ENCODE results near the gene GOLGA6L10. TPM values are rescaled to one million over a fixed set of nuclear protein-coding genes. Genes with fewer than 3 reads are reported as not detected.
"Not testable (repeated sequence)": the region's sequence is repeated elsewhere in the genome, so short reads cannot be mapped to it uniquely, and the experiment has no call there.

Gene GOLGA6L10
- total RNA-seq, 1 experiment from 2014 or later: 1.1 TPM

GRCh38 chr15:82335006-82335405 lies 14.3 kb downstream of the GOLGA6L10 start:
- H3K4me2 ChIP-seq (ENCODE audit: low read length); H3F3A ChIP-seq (ENCODE audit: low read length, unreplicated experiment); H3K36me3 ChIP-seq (ENCODE audit: low read depth, low read length); H3K9me2 ChIP-seq (replicated peaks; ENCODE audit: low read length); POLR2A ChIA-PET (ENCODE audit: unreplicated experiment); H2AFZ ChIP-seq (ENCODE audit: low read length); BruUV-seq (replicated peaks); H3K79me2 ChIP-seq (ENCODE audit: low read length); H4K20me1 ChIP-seq (ENCODE audit: low read length); DNase-seq; H3K9me3 ChIP-seq (ENCODE audit: low read length); ATAC-seq; H3K27ac ChIP-seq (ENCODE audit: low read length); H3K9ac ChIP-seq (ENCODE audit: low read length); H3K27me3 ChIP-seq (ENCODE audit: low read length); CTCF ChIA-PET; H3K4me1 ChIP-seq (ENCODE audit: insufficient read depth, low read length); H3K4me3 ChIP-seq (ENCODE audit: low read length); intact Hi-C loops (cut with micrococcal nuclease): not testable (repeated sequence)

DNA sequence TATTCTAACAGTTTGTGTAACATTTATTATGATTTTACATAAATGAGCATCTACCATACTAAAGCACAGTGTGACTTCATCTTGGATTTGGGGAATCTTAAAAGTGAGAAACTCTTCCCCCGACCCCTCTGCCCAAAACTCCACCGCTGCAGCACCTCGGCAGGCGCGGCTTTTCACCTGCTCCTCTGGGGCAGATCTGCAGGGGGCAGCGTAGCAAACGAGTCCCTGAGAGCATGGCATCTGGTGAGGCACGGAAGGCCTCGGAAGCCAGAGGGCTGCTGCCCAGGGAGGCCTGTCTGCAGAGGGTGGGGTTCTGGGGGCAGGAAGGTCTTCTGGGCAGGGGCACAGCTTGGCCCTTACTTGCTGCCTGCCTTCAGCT lies 14.7 kb downstream of the GOLGA6L10 start:
- H3K27ac ChIP-seq (ENCODE audit: low read length); ATAC-seq; intact Hi-C loops (cut with micrococcal nuclease); H3K9me3 ChIP-seq (ENCODE audit: low read length); DNase-seq; H3K4me3 ChIP-seq (ENCODE audit: low read length); H3K36me3 ChIP-seq (ENCODE audit: low read depth, low read length); H3K9ac ChIP-seq (ENCODE audit: low read length); H4K20me1 ChIP-seq (ENCODE audit: low read length); H3K9me2 ChIP-seq (replicated peaks; ENCODE audit: low read length); H3K4me1 ChIP-seq (ENCODE audit: insufficient read depth, low read length); H3K4me2 ChIP-seq (ENCODE audit: low read length); CTCF ChIA-PET; H3K79me2 ChIP-seq (ENCODE audit: low read length); H3F3A ChIP-seq (ENCODE audit: low read length, unreplicated experiment); H2AFZ ChIP-seq (ENCODE audit: low read length); BruUV-seq (replicated peaks); H3K27me3 ChIP-seq (ENCODE audit: low read length); POLR2A ChIA-PET (ENCODE audit: unreplicated experiment): not testable (repeated sequence)

GRCh38 chr15:82333603-82334553 lies 15.4 kb downstream of the GOLGA6L10 start:
- H3K9ac ChIP-seq (ENCODE audit: low read length); CTCF ChIA-PET; H3K4me1 ChIP-seq (ENCODE audit: insufficient read depth, low read length); ATAC-seq; DNase-seq; H3K9me2 ChIP-seq (replicated peaks; ENCODE audit: low read length); intact Hi-C loops (cut with micrococcal nuclease); H3K4me3 ChIP-seq (ENCODE audit: low read length); H3K4me2 ChIP-seq (ENCODE audit: low read length); H3K27me3 ChIP-seq (ENCODE audit: low read length); H3F3A ChIP-seq (ENCODE audit: low read length, unreplicated experiment); BruUV-seq (replicated peaks); H3K79me2 ChIP-seq (ENCODE audit: low read length); POLR2A ChIA-PET (ENCODE audit: unreplicated experiment); H3K9me3 ChIP-seq (ENCODE audit: low read length); H3K27ac ChIP-seq (ENCODE audit: low read length); H3K36me3 ChIP-seq (ENCODE audit: low read depth, low read length); H2AFZ ChIP-seq (ENCODE audit: low read length); H4K20me1 ChIP-seq (ENCODE audit: low read length): not testable (repeated sequence)

DNA sequence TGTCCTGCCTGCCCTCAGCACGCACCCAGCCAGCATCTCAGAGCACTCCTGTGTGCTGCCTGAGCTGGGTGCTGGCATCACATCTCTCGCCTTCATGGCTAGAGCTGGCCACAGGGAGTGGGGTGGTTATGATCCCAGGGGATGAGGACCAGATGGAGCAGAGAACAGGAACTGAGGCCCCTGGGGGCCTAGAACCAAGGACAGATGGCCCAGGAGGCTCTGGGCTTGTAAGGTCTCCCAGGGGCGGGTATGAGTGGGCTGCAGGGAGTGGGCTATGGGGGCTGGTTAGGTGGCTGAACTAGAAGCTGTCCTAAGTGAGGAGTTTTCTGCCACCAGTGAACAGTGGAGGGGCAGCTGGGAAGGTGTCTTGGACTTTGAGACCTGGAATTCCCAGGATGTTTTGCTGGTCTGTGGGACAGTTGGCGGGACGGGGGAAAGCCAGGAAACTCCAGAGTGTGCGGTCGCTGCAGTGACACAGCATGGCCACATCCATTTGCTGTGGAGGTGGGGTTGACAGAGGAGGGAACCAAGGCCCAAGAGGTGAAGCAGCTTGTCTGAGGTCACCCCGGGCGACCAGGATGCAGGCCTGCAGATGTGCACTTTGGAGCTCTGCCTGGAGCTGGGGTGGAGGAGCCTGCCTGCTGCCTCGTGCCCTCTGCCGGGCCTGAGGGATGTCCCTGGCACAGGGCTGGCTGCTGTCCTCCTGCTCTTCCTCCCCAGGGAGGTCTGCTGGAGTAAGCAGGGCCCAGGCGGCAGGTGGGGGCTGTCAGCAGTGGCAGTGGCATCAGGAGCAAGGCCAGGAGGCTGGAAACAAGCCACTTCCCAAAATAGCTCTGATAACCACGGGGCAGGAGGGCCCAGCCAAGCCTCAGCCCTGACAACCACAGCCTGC lies 16.3 kb downstream of the GOLGA6L10 start:
- H3K4me1 ChIP-seq (ENCODE audit: insufficient read depth, low read length); H3K9me3 ChIP-seq (ENCODE audit: low read length); H2AFZ ChIP-seq (ENCODE audit: low read length); H3K9ac ChIP-seq (ENCODE audit: low read length); H3F3A ChIP-seq (ENCODE audit: low read length, unreplicated experiment); CTCF ChIA-PET; DNase-seq; H3K4me2 ChIP-seq (ENCODE audit: low read length); intact Hi-C loops (cut with micrococcal nuclease); H4K20me1 ChIP-seq (ENCODE audit: low read length); H3K27me3 ChIP-seq (ENCODE audit: low read length); H3K4me3 ChIP-seq (ENCODE audit: low read length); ATAC-seq; H3K79me2 ChIP-seq (ENCODE audit: low read length); H3K9me2 ChIP-seq (replicated peaks; ENCODE audit: low read length); H3K36me3 ChIP-seq (ENCODE audit: low read depth, low read length); POLR2A ChIA-PET (ENCODE audit: unreplicated experiment); H3K27ac ChIP-seq (ENCODE audit: low read length); BruUV-seq (replicated peaks): not testable (repeated sequence)

GRCh38 chr15:82331576-82332304 lies 17.5 kb downstream of the GOLGA6L10 start:
- DNase-seq; H3K4me1 ChIP-seq (ENCODE audit: insufficient read depth, low read length); H3K36me3 ChIP-seq (ENCODE audit: low read depth, low read length); H3K79me2 ChIP-seq (ENCODE audit: low read length); H3K27me3 ChIP-seq (ENCODE audit: low read length); POLR2A ChIA-PET (ENCODE audit: unreplicated experiment); BruUV-seq (replicated peaks); ATAC-seq; H3K9me3 ChIP-seq (ENCODE audit: low read length); H3K4me3 ChIP-seq (ENCODE audit: low read length); intact Hi-C loops (cut with micrococcal nuclease); H4K20me1 ChIP-seq (ENCODE audit: low read length); H3K4me2 ChIP-seq (ENCODE audit: low read length); H3K9ac ChIP-seq (ENCODE audit: low read length); H3K27ac ChIP-seq (ENCODE audit: low read length); CTCF ChIA-PET; H3K9me2 ChIP-seq (replicated peaks; ENCODE audit: low read length); H2AFZ ChIP-seq (ENCODE audit: low read length); H3F3A ChIP-seq (ENCODE audit: low read length, unreplicated experiment): not testable (repeated sequence)

DNA sequence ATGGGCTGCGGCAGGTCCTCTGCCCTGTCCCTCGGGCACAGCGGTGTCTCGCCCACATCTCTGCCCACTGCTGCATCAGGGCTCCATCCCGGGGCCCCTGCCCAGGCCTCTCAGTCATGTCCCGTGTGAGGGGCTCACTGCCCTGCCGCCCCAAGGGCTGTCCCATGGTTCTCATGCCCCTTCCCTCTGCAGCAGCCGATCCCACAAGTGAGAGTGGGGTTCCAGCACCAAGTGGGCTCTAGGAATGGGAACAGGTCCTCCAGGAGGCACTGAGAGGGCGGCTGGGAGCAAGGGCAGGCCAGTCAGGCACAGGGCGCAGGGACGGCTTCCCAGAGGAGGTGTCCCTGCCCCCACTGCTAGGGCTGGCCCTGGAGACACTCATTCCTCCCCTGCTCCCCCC lies 18.4 kb downstream of the GOLGA6L10 start:
- intact Hi-C loops (cut with micrococcal nuclease); H3K36me3 ChIP-seq (ENCODE audit: low read depth, low read length); H3K27ac ChIP-seq (ENCODE audit: low read length); H3K9me3 ChIP-seq (ENCODE audit: low read length); H3K4me1 ChIP-seq (ENCODE audit: insufficient read depth, low read length); ATAC-seq; H4K20me1 ChIP-seq (ENCODE audit: low read length); H3K79me2 ChIP-seq (ENCODE audit: low read length); H3F3A ChIP-seq (ENCODE audit: low read length, unreplicated experiment); H2AFZ ChIP-seq (ENCODE audit: low read length); H3K4me3 ChIP-seq (ENCODE audit: low read length); H3K9ac ChIP-seq (ENCODE audit: low read length); BruUV-seq (replicated peaks); DNase-seq; H3K4me2 ChIP-seq (ENCODE audit: low read length); H3K9me2 ChIP-seq (replicated peaks; ENCODE audit: low read length); H3K27me3 ChIP-seq (ENCODE audit: low read length); POLR2A ChIA-PET (ENCODE audit: unreplicated experiment); CTCF ChIA-PET: not testable (repeated sequence)
